Upper lobe of right lung (tissue), 1 donor: ENCODE data around the gene RNF43. TPM values are rescaled to one million over a fixed set of nuclear protein-coding genes. Genes with fewer than 3 reads are reported as not detected.
A peak's percentile ranks its signal among the peaks of the same experiment; 100 is the strongest.

Experiments
- ATAC-seq: fragments of 200-7000 bp; cut with Tn5 transposase; one replicate; pipeline ENCODE4 v1.9.1; 2020; ENCODE audit warnings: mild to moderate bottlenecking, moderate library complexity
- DNase-seq: peaks from one replicate; pipeline ENCODE4 v3.0.0-alpha.2; 2020
- H3K27ac ChIP-seq: fragments of 200-600 bp; one replicate; pipeline ENCODE4 v1.8.0; 2022
- H3K27me3 ChIP-seq: fragments of 200-600 bp; one replicate; pipeline ENCODE4 v1.8.0; 2022; ENCODE audit warnings: mild to moderate bottlenecking
- H3K36me3 ChIP-seq: fragments of 200-600 bp; one replicate; pipeline ENCODE4 v1.8.0; 2022
- H3K4me1 ChIP-seq: fragments of 200-600 bp; one replicate; pipeline ENCODE4 v1.8.0; 2022
- H3K4me3 ChIP-seq: fragments of 200-600 bp; one replicate; pipeline ENCODE4 v1.8.0; 2022; ENCODE audit warnings: mild to moderate bottlenecking
- H3K9me3 ChIP-seq: fragments of 200-600 bp; one replicate; pipeline ENCODE4 v1.8.0; 2022
- intact Hi-C: fragments of 100-400 bp; cut with DNase I; formaldehyde crosslinking; loops from one replicate; pipeline ENCODE4 v1.11.0; 2022
- total RNA-seq: library from RNA; stranded (reverse); fragmentation: NEBNext Ultra II Directional; extraction: Animal tissue kit (Norgen Biotek cat#: 25700); gene quantifications from one replicate; pipeline ENCODE4 v1.2.1, GENCODE V29; 2021
- TF ChIP-seq, protein P1 (sequence below): fragments of 200-600 bp; IDR thresholded peaks from one replicate; pipeline ENCODE4 v1.8.0; 2022; ENCODE audit warnings: antibody characterized with exemption
- donor health status: DM: no; HTN: yes; CAD: no; lungs with severe emphysema.

RNF43 gene
- total RNA-seq, 1 donor from 2014 or later = 7.5 TPM

DNA sequence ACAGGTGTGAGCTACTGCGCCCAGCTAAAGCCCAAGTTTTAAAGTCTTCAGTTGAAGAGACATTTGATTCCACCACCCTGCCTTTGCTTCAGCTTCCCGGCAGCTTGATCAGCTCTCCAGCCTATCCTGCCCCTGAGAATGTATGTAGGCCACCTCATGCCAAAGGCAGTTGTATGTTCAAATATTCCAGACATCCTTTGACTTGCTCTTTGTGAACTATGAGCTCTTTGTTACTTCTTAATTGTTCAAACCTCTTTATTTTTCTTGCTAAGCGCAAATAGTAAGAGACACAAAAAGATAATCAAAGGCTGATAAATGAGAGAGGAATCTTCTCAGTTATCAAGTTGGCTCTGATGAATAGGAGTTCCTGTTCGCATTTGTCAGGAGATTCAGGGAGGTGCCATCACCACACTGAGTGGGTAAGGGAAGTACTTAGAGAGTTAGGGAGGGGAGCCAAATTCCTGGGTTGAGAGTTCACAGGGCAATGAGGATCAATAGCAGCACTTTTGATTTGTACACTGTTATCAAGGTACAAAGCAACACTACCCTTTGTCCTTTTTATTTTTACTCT is 33.4 kb downstream of the RNF43 start:
- intact Hi-C loops = no loop called here
- no peaks in the 10 kb centered on the region for H3K27me3 ChIP-seq
- DNase-seq (no peak), ATAC-seq (peak; percentile 42)
- no peak overlapping the region for H3K27ac ChIP-seq
- TF ChIP-seq, protein P1, sequence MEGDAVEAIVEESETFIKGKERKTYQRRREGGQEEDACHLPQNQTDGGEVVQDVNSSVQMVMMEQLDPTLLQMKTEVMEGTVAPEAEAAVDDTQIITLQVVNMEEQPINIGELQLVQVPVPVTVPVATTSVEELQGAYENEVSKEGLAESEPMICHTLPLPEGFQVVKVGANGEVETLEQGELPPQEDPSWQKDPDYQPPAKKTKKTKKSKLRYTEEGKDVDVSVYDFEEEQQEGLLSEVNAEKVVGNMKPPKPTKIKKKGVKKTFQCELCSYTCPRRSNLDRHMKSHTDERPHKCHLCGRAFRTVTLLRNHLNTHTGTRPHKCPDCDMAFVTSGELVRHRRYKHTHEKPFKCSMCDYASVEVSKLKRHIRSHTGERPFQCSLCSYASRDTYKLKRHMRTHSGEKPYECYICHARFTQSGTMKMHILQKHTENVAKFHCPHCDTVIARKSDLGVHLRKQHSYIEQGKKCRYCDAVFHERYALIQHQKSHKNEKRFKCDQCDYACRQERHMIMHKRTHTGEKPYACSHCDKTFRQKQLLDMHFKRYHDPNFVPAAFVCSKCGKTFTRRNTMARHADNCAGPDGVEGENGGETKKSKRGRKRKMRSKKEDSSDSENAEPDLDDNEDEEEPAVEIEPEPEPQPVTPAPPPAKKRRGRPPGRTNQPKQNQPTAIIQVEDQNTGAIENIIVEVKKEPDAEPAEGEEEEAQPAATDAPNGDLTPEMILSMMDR = no peak
- H3K4me1 ChIP-seq = peaks cover 31% of the 10 kb centered on the region
- no peaks in the 10 kb centered on the region for H3K9me3 ChIP-seq
- no peaks in the 10 kb centered on the region for H3K36me3 ChIP-seq
- H3K4me3 ChIP-seq = no peak overlapping the region

DNA sequence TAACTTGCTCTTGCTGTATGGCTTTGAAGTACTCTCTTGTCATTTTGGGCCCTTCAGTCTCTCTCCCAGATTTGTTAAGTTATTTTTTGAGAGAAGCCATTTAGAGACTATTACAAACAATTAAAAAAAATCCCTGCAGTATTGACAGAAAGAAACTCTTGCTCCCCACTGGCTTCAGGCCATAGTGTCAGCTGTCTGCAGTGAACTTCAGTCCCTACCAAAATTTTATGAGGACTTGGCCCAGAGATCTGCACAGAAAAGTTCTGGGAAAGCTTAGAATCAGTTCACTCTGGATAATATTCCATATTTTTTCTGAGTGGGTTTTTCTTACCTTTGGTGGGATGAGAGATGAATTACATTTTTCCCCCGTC is 34.5 kb downstream of the RNF43 start:
- H3K27ac ChIP-seq = peak overlapping the region; percentile 49
- no peaks in the 10 kb centered on the region for H3K36me3 ChIP-seq
- H3K27me3 ChIP-seq = no peaks in the 10 kb centered on the region
- peaks cover 31% of the 10 kb centered on the region for H3K4me1 ChIP-seq
- H3K9me3 ChIP-seq = no peaks in the 10 kb centered on the region
- no peak for DNase-seq
- TF ChIP-seq, protein P1 = no peak
- ATAC-seq = no peak
- H3K4me3 ChIP-seq = no peak overlapping the region
- intact Hi-C loops = no loop called here

DNA sequence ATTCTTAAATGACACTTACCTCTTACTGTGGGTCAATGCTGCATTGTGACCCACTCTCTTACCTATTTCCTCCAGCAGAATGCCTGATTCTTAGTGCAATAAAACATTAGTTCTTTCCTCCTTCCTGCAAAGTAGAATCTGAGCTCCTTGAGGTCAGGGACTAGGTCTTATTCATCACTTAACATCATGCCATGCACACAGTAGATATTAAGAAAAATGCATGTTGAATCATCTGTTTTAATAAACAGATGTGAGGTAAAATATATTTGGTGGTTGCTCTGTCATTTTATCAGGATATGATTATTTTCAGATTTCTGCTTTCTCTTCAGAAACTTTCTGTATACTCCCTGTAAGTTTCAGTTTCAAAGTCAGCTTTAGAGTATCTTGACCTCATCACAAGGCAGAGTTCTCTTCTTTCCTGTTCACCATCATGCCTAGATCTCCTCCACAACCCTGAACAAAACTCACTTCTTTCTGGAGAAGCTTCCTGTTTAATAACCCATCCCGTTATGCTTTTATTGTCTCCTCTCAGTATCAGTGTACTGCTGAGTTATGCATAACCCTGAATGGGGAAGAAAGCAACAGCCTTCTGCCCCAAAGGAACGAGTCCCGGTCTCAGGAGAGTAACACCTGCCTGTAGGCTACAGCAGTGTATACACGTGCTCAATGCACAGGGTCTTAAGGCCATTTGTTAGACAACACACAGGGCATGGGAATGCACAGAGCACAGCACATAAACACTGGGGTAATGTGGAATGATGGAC is 35.0 kb downstream of the RNF43 start:
- intact Hi-C loops = no loop called here
- Histone ChIP-seq H3K4me3 (no peak overlapping the region), H3K36me3 (no peaks in the 10 kb centered on the region), H3K27ac (peak overlapping the region; percentile 49), H3K27me3 (no peaks in the 10 kb centered on the region), H3K9me3 (no peaks in the 10 kb centered on the region), H3K4me1 (peaks cover 31% of the 10 kb centered on the region)
- DNase-seq (no peak), ATAC-seq (no peak)
- TF ChIP-seq, protein P1 = no peak

DNA sequence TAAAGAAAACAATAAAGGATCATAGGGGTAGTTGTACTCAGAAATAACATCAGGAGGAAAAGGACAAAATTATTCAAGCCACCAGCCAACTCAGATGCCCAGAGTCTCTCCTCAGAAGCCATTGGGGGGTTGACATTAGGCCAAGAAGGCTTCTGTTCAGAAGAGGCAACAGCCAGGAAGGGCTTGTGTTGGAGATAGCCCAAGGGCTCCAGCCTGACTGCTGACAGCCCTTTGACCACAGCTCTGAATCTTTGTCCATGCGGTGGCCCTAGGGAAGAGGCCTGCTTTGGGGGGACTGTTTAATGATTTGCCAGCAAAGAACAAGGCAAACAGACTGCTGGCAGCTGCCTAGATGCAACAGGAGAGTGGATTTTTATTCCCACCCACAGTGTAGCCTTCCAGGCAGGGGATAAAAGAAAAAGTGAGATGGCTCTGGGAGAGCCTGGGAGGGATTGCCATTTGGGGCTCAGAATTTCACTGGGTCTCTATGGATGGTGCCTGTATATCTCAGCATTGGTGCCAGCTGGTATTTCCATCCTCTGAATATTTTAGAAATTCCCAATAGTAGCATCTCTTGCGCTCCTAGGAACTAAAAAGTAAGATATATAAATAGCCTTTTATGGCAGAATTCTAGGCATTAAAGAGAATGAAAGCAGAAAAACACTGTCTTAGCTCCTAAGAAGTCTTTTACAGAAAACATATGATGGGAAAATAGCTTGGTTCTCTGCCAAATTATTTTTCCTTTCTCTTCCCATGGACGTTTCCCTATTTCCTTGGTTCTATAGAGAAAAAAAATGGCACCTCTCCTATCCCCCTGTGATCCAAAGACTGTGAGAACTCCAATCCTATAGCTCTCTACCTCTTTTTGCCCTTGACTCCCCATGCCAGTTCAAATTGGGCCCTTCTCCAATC is 36.0 kb downstream of the RNF43 start:
- DNase-seq (no peak), ATAC-seq (peak; percentile 11)
- Histone ChIP-seq H3K4me1 (peaks cover 38% of the 10 kb centered on the region), H3K27me3 (no peaks in the 10 kb centered on the region), H3K27ac (peak overlapping the region; percentile 58), H3K9me3 (no peaks in the 10 kb centered on the region), H3K36me3 (no peaks in the 10 kb centered on the region), H3K4me3 (no peak overlapping the region)
- intact Hi-C loops = no loop called here
- TF ChIP-seq, protein P1 = no peak

DNA sequence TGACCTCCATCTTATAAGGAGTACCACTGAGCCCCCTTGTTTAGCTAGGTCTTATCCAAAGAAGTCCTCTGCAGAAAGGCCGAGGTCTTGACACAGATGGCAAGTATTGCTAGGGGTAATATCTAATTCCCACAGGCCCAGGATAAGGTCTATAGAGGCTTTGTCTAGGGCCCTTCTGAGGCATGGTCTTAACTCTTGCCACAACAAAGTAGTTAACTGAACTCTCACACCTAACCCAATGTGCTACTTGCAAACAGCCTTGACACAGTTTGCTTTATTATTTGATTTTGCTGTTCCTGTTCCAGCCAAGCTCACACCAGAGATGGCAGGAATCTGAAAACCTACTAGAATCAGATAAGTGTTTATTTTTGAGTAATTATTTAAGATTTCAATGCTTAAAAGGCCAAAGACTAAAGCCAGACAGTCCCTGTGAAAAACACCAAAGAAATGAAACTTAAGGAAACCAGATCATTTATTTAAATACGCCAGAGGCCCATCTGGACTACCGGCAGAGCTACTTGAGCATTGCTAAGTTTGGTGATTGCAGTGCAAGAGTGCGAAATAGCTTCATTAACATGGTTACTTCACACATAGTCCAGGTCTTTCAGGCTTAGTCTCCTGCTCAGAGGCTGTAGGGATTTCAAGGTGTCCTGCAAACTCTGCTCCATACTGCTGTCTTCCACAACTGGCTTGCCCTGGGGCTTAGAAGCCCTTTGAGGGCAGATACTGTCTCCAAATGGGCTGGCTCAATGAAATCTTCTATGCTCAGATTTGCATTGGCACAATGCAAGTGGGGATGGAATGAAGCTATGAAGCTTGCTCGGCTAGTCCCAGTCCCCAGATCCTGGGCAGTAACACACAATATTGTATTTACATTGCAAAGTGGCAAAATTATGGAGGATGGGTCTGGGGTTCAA is 36.9 kb downstream of the RNF43 start:
- DNase-seq = no peak
- intact Hi-C loops = no loop called here

More for the DNA sequence above, 36.9 kb downstream of the RNF43 start:
- H3K4me3 ChIP-seq = no peak overlapping the region
- no peaks in the 10 kb centered on the region for H3K27me3 ChIP-seq
- H3K27ac ChIP-seq = peak overlapping the region; percentile 58
- no peaks in the 10 kb centered on the region for H3K9me3 ChIP-seq
- TF ChIP-seq, protein P1 = no peak
- peaks cover 46% of the 10 kb centered on the region for H3K4me1 ChIP-seq
- H3K36me3 ChIP-seq = no peaks in the 10 kb centered on the region
- ATAC-seq = peak; percentile 40
